Psoas muscle (tissue), 8 donors: ENCODE measurements around the gene HLCS. TPM values are rescaled to one million over a fixed set of nuclear protein-coding genes. Genes with fewer than 3 reads are reported as not detected.

ENCODE experiments used
- ATAC-seq, 4 donors: fragments of 200-7000 bp; cut with Tn5 transposase; one replicate each; pipeline ENCODE4 v1.9.1; 2020; ENCODE audit warnings: moderate library complexity in 3 of 4, mild to moderate bottlenecking in 2 of 4
- DNase-seq, 2 donors: peaks; one replicate each; pipeline ENCODE4 v3.0.0-alpha.2; 2020
- H3K27ac ChIP-seq: fragments of 200-600 bp; one replicate; pipeline ENCODE4 v1.8.0; 2022
- H3K27me3 ChIP-seq, 3 donors: fragments of 200-600 bp in 1 of 3; one replicate each; pipeline versions ENCODE4 v1.6.1 to v1.8.0; 2013 to 2022; ENCODE audit warnings: low read length in 2 of 3, mild to moderate bottlenecking in 2 of 3, moderate library complexity in 1 of 3; ENCODE audit not compliant: insufficient read depth in 3 of 3
- H3K36me3 ChIP-seq, 2 donors: fragments of 200-600 bp in 1 of 2; one replicate each; pipeline versions ENCODE4 v1.6.1 to v1.8.0; 2013 to 2022; ENCODE audit warnings: low read depth in 1 of 2, mild to moderate bottlenecking in 1 of 2, moderate library complexity in 1 of 2; ENCODE audit not compliant: insufficient read depth in 1 of 2
- H3K4me1 ChIP-seq: fragments of 200-600 bp; one replicate; pipeline ENCODE4 v1.8.0; 2022
- H3K4me3 ChIP-seq: fragments of 200-600 bp; one replicate; pipeline ENCODE4 v1.8.0; 2022; ENCODE audit warnings: mild to moderate bottlenecking
- H3K9me3 ChIP-seq: fragments of 200-600 bp; one replicate; pipeline ENCODE4 v1.8.0; 2022
- WGBS, 3 donors: extraction: QIAGEN DNeasy Blood & Tissue Kit; methylation state at CpG; one replicate each; pipeline versions ENCODE4 v1.1.6 to v1.1.7; 2013; 5-methylcytosine and 5-hydroxymethylcytosine counted together
- intact Hi-C, 2 donors: fragments of 100-400 bp; cut with DNase I; formaldehyde crosslinking; loops; one replicate each; pipeline versions ENCODE4 v1.11.0 to v1.14.2; 2022
- polyA plus RNA-seq, 3 donors: library from polyadenylated mRNA; stranded (reverse); fragments of 200-250 nt; gene quantifications; one replicate each; pipeline ENCODE4 v1.2.3, GENCODE V29; 2013
- total RNA-seq, 4 donors: library from RNA; stranded (reverse); fragmentation: NEBNext Ultra II Directional in 2 of 4; extraction: Animal tissue kit (Norgen Biotek cat#: 25700) in 2 of 4; gene quantifications; one replicate each; pipeline versions ENCODE4 v1.2.1 to v1.2.4, GENCODE V29; 2021 to 2023
- TF ChIP-seq, protein P1 (sequence below): fragments of 200-600 bp; IDR thresholded peaks from one replicate; pipeline ENCODE4 v1.8.0; 2022; ENCODE audit warnings: antibody characterized with exemption
- donor health status: healthy with polysubstance abuse.
- donor health status: DM: no; HTN: no; CAD: no; lungs with moderate emphysema.
- donor health status: Bipolar disorder and iron deficiency.
- donor health status: healthy.
- donor health status: DM: yes; HTN: yes; CAD: no.
- donor health status: DM: no; HTN: no; CAD: no.
- donor health status: DM: no; HTN: no; CAD: no.
- donor health status: DM: yes; HTN: yes; CAD: no.

The HLCS gene
- total and polyA plus RNA-seq, 7 donors = 3.6 to 13.5 (median 8.1) TPM

DNA sequence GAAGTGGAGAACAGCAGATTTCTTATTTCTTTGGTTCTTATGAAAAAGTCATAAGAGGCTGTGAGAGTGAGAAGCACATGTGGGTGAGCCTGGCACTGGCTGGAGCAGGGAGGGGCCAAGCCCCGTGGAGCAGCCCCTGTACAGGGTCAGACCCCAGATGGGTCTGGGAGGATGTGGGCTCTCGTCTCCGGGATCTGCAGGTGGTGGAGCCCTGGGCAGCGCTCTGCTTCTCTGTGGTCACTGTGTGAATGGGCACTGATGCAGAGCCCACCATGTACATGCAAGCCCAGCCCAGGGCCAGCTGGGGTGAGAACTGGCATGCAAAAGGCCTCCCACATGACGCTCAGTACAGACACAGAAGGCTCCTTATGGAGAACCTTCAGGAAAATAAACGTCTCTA lies 200.0 kb downstream of the HLCS start:
- ATAC-seq = no peak
- 87 to 89% (median 89%) methylated on average over 6 of the region's 6 CpGs for WGBS, 3 donors
- intact Hi-C loops = no loop called here

DNA sequence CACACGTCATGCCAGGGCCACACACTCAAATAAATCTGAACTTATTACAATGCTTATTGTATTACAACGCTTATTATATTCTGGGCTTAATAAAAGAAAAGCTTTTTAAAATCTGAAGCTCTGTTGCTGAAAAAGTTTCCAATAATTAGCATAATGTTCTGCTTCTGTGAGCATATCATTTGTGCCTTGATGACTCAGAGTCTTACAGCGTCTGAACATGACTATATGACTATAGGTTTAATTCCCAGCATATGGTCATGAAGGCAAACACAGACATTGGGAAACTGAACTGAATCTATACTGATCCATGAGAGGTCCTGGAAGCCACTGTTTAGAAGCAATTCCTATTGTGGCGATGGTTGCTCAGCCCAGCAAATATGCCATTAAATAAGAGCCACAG lies 201.2 kb downstream of the HLCS start:
- peaks cover 5% of the 10 kb centered on the region for H3K4me1 ChIP-seq
- 95 to 96% (median 96%) methylated on average over 4 of the region's 4 CpGs for WGBS, 3 donors
- H3K27ac ChIP-seq = no peak overlapping the region
- DNase-seq (no peak), ATAC-seq (no peak)
- H3K9me3 ChIP-seq = no peaks in the 10 kb centered on the region
- H3K27me3 ChIP-seq = no peaks in the 10 kb centered on the region
- TF ChIP-seq, protein P1, sequence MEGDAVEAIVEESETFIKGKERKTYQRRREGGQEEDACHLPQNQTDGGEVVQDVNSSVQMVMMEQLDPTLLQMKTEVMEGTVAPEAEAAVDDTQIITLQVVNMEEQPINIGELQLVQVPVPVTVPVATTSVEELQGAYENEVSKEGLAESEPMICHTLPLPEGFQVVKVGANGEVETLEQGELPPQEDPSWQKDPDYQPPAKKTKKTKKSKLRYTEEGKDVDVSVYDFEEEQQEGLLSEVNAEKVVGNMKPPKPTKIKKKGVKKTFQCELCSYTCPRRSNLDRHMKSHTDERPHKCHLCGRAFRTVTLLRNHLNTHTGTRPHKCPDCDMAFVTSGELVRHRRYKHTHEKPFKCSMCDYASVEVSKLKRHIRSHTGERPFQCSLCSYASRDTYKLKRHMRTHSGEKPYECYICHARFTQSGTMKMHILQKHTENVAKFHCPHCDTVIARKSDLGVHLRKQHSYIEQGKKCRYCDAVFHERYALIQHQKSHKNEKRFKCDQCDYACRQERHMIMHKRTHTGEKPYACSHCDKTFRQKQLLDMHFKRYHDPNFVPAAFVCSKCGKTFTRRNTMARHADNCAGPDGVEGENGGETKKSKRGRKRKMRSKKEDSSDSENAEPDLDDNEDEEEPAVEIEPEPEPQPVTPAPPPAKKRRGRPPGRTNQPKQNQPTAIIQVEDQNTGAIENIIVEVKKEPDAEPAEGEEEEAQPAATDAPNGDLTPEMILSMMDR = no peak
- intact Hi-C loops = no loop called here
- peaks cover 0 to 5% of the 10 kb centered on the region in 2 donors for H3K36me3 ChIP-seq
- no peak overlapping the region for H3K4me3 ChIP-seq

More for the DNA sequence above, 200.0 kb downstream of the HLCS start:
- no peak for DNase-seq
- Histone ChIP-seq H3K9me3 (no peaks in the 10 kb centered on the region), H3K27me3 (no peaks in the 10 kb centered on the region), H3K36me3 (peaks cover 0 to 5% of the 10 kb centered on the region in 2 donors), H3K27ac (no peak overlapping the region), H3K4me3 (no peak overlapping the region), H3K4me1 (peaks cover 5% of the 10 kb centered on the region)
- TF ChIP-seq, protein P1 = no peak

DNA sequence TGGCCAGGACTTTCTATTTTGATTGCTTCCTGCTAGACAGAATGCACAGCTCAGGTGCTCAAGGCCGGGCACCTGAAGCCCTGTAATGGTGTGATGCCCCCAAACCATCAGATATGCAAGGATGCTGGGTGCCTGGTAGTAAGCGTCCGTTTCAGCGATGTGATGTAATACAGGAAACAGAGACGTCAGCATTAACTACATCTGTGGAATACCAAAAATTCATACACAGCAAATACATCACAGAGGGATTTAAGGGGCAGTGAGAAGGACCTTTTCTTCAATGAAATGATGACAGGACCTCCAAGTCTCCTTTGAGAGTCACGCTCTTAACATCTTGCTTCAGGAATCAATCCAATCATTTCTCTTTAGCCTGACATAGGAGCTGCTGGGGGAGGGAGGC lies 203.2 kb downstream of the HLCS start:
- WGBS, 3 donors = 86 to 92% (median 87%) methylated on average over 6 of the region's 6 CpGs

DNA sequence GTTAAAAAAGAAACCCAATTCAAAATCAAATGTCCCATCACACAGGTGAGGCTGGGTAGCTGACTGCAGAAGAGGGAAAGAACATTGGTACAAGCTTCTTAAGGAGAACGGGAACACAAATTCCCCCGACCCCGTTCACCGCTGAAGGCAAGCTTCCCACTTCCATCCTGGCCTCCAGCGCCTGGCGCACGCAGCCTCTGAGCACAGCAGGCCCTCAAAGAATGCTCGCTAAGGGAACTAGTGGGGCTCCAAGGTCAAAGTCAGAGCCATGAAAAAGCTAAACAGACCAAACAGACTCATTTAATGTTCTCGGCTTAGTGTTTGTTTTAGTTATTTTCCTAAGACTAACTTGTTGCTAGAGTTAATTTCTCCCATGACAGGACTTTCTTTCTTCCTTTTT lies 203.8 kb downstream of the HLCS start:
- Histone ChIP-seq H3K4me3 (no peak overlapping the region), H3K4me1 (no peaks in the 10 kb centered on the region), H3K36me3 (peaks cover 0 to 15% of the 10 kb centered on the region in 2 donors), H3K27me3 (no peaks in the 10 kb centered on the region), H3K9me3 (no peaks in the 10 kb centered on the region), H3K27ac (no peak overlapping the region)
- intact Hi-C loops = no loop called here
- WGBS, 3 donors = 87 to 90% (median 89%) methylated on average over 9 of the region's 9 CpGs
- no peak for DNase-seq
- TF ChIP-seq, protein P1 = no peak
- no peak for ATAC-seq

More for the DNA sequence above, 203.2 kb downstream of the HLCS start:
- TF ChIP-seq, protein P1 = no peak
- peaks cover 0 to 15% of the 10 kb centered on the region in 2 donors for H3K36me3 ChIP-seq
- H3K9me3 ChIP-seq = no peaks in the 10 kb centered on the region
- ATAC-seq = no peak
- DNase-seq = no peak
- no peak overlapping the region for H3K4me3 ChIP-seq
- intact Hi-C loops = no loop called here
- H3K27me3 ChIP-seq = no peaks in the 10 kb centered on the region
- H3K27ac ChIP-seq = no peak overlapping the region
- H3K4me1 ChIP-seq = no peaks in the 10 kb centered on the region

DNA sequence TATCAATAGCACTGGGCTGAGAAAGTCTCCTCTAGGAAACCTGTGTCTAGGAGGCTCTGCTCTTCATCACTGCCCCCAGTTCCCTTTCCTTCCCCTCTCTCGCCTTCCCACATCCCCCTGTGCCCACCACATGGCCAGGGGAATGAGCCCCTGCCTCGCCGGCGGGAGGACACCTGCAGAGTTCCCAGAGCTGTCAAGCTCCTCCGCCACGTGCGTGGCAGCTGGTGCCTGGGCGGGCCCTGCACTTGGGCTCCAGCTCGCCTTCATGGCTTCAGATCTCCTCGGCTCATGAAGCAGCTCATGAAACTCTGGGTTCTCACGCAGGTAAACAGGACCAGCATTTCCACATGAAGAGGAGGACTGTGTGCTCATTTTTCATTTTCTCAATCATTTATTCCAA lies 204.8 kb downstream of the HLCS start:
- H3K9me3 ChIP-seq = no peaks in the 10 kb centered on the region
- ATAC-seq = no peak
- TF ChIP-seq, protein P1 = no peak
- intact Hi-C loops = no loop called here
- H3K4me1 ChIP-seq = no peaks in the 10 kb centered on the region
- no peaks in the 10 kb centered on the region for H3K27me3 ChIP-seq
- H3K4me3 ChIP-seq = no peak overlapping the region
- peaks cover 0 to 16% of the 10 kb centered on the region in 2 donors for H3K36me3 ChIP-seq
- 83 to 91% (median 88%) methylated on average over 11 of the region's 11 CpGs for WGBS, 3 donors
- no peak for DNase-seq
- no peak overlapping the region for H3K27ac ChIP-seq
